Epidermal melanocyte (primary cell): ENCODE results near the gene OSTN.
"Not testable (repeated sequence)": the region's sequence is repeated elsewhere in the genome, so short reads cannot be mapped to it uniquely, and the experiment has no call there.

Experiments used
- DNase-seq: peaks from one replicate; pipeline ENCODE4 v3.0.0; 2011; ENCODE audit warnings: low spot score; ENCODE audit not compliant: insufficient read length

Gene OSTN, protein sequence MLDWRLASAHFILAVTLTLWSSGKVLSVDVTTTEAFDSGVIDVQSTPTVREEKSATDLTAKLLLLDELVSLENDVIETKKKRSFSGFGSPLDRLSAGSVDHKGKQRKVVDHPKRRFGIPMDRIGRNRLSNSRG

DNA sequence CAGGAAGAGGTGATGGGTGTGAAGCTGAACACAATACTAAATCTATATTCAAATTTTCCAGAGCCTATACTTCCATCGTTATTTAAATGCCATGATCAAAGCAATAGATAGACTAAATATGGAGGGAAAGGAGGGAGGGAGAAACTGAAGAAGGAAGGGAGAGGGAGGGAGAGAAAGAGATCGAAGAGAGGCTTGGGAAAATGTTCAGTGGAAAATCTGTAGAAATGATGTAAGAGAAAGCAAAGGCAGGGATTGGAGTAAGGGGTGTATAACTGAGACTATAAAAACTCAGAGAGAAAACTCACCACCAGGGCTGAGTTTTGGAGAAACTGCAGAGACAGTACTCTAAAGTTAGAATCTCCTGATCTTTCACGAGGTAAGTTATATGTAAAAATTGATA, at the start of gene OSTN:
OSTN (plus strand) TSS at position 310 of the 400 bp plus-strand sequence. CDS start 13,292 bp downstream, outside the sequence.
- DNase-seq = no peak

DNA sequence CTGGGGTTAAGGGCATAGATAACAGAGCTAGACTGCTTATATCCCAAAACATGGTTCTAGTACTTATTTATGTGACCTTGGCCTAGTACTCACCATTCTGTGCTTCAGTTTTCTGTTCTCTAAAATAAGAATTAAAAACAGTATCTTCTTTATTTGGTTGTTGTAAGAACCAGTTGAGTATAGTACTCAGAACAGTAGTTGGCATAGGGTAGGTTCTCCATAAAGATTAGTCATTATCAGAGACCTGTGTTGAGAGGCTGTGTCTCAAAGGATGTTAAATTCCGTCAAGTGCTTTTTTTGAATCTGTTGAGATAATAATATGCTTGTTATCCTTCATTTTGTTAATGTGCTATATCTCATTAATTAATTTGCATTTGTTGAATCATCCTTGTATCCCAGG, 47.4 kb upstream of the OSTN start:
- no peak for DNase-seq

DNA sequence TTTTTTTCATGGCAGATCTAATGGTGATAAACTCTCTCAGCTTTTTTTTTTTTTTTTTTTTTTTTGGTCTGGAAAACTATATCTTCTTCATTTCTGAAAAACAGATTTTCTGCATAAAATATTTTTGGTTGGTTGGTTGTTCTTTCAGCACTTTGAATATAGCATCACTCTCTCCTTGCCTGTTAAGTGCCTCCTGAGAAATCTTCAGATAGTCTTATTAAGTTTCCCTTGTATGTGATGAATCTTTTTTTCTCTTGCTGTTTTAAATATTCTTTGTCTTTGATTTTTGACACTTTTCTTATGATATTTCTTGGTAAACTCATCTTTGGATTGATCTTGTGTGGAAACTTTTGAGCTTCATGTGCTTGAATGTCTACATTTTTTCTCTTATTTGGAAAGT, 44.2 kb upstream of the OSTN start:
- no peak for DNase-seq

DNA sequence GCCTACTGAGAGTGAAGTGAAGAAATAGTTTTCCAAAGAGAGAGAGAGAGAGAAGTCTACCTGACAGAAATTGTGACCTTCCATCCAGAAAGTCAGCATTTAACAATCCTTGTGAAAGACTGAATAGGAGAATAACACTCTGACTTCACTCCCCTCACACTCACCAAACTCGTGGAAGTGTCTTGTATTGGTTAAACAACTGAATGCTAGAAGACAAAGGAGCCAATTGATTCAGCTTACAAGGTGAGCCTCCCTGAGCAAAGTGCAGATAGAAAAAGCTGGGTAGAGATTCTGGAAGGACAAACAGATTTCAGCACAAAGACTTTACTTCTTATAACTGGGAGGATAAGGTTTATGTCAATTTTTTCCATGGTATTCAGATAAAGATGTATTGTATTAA, 40.8 kb upstream of the OSTN start:
- no peak for DNase-seq

DNA sequence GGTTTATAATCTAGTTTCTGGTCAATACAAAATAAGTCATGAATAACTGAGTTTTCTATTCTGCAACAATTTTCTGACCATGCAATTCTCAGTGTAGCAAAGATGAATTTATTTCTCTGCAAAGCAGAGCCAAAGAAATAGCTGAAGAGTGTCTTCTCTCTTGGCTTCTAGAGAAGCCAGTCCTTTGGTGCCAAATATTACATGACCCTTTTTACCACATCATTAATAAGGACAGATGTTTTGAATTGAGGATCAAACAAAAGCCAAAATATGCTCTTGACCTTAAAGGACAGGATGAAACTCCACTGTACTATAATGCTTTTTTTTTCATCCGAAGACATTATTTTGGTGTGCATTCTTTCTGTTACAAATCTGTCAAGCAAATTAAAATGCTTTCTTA, 40.2 kb upstream of the OSTN start:
- DNase-seq = no peak

DNA sequence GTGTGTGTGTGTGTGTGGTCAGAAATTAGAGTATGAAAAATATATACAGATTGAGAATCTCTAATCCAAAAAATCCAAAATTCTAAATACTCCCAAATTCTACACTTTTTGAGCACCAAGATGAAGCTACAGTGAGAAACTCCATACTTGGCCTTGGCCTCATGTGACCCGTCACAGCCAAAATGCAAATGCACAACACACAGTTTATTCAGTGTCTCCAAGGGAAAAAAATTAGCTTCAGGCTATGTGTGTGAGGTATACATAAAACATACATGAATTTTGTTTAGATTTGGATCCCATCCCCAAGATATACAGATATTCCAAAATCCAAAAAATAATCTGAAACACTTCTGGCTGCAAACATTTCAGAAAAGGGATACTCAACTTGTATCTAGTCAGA, 33.2 kb upstream of the OSTN start:
- no peak for DNase-seq

DNA sequence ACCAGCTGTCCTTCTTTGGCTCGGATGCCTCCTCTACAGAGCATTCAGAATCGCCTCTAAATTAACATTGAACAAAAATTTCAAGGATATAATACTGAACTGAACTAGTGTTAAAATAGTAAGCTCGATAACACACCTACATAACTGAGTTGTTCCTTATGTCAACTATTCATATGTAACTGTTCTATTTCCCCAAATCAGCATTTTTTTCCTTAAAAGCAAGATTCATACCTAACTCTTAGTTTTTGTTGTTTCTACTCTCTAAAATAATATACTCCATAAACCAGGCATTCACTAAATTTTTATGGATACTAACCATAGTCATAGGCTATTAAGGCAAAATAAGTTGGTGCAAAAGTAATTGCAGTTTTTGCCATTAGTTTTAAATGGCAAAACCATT, 32.7 kb upstream of the OSTN start:
- DNase-seq = no peak

DNA sequence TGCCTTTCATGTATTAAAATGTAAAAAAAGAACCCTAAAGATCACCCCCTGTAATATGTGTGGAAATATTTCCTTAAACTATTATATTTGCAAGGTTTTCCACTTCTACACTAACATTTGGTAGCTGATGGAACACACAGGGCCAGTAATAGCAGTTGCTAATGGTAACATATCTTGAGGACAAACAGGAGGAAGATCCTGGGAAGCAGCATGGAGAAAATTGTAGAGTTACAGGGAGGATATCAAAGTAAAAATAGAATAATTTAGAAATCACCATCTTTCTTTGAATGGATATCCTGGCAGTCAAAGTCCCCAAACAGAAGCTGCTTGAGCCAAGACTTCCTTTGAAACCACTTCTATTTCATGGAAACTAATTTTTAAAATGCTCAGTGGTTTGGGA, 29.5 kb upstream of the OSTN start:
- no peak for DNase-seq

DNA sequence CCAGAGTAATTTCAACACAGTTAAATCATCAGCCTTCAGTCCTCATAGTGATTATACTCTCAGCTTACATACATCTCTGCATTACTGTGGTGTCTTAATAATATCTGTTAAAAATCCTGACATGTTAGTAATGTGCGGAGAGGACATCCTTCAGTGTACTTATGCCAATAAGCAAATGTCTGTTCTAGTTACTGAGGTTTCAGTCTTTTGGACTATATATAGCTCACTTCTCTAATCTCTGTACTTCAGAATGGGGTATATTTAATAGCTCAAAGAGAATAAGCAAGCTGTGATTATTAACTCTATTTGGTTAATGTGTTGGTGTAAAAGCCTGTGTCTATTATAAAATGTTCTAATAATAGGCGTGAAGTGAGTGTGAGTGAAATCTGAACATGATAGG, 28.9 kb upstream of the OSTN start:
- DNase-seq = no peak

DNA sequence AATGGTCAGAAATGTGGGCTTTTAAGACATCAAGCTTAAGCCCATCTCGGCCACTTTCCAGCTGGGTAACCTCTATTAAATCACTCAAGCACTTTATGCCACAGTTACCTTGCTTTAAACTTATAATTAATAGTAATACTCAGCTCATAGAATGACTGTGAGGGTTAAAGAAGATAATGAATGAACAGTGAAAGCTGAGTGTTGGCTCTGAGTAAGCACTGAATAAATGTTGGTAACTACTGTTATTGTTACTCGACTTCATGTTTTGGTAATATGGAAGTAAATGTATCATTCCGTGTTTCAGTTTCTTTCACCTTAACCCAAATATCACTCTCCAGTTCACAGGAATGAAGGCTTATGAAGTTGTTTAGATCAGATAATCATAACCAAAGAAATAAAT, 23.9 kb upstream of the OSTN start:
- DNase-seq = no peak

DNA sequence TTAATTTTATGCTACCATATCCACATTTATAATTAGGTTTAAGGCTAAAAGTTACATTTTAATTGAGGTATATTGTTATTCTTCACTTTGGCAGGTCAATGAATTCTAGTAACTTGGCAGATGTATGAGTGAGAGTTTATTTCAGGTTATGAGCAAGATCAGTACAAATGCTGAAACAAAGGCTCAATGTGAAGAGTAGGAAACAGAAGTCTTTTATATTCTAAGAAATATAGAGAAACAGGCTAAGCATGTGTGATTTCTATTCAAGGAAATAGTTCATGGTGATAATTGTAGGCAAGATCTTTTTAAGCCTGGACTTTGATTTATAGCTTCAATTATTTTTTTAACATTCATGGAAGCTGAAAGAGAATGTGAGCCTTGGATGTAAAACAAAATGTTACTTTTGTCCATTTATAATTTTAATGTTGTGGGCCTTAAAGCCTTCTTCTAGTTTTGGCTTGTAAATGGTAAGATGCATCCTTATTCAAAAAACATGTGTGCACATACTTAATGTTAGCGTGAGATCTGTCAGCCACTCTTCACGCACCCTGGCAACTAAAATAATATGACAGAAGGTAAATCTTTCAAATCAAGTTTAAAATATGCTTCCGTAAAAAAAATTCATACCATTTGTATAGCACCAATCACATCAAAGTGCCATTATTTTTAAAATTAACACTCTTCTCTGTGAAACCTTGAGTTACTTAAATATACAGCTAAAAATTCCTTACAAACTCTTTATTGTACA, 22.8 kb upstream of the OSTN start:
- no peak for DNase-seq

DNA sequence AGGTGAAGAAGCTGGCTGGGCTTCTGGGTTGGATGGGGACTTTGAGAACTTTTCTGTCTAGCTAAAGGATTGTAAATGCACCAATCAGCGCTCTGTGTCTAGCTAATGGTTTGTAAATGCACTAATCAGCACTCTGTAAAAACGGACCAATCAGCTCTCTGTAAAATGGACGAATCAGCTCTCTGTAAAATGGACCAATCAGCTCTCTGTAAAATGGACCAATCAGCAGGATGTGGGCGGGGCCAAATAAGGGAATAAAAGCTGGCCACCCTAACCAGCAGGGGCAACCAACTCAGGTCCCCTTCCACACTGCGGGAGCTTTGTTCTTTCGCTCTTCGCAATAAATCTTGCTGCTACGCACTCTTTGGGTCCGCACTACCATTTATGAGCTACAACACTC, 13.7 kb upstream of the OSTN start:
- DNase-seq = not testable (repeated sequence)

DNA sequence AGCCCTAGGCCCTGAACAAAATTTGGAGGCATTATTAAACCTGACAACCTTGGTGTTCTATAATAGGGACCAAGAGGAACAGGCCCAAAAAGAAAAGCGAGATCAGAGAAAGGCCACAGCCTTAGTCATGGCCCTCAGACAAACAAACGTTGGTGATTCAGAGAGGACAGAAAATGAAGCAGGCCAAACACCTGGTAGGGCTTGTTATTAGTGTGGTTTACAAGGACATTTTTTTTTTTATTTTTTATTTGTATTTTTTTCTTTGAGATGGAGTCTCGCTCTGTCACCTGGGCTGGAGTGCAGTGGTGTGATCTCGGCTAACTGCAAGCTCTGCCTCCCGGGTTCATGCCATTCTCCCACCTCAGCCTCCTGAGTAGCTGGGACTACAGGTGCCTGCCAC, 10.8 kb upstream of the OSTN start:
- not testable (repeated sequence) for DNase-seq

DNA sequence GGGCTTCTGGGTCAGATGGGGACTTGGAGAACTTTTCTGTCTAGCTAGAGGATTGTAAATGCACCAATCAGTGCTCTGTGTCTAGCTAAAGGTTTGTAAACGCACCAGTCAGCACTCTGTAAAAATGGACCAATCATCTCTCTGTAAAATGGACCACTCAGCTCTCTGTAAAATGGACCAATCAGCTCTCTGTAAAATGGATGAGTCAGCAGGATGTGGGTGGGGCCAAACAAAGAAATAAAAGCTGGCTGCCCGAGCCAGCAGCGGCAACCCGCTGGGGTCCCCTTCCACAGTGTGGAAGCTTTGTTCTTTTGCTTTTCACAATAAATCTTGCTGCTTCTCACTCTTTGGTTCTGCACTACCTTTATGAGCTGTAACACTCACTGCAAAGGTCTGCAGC, 6.8 kb upstream of the OSTN start:
- DNase-seq = not testable (repeated sequence)

DNA sequence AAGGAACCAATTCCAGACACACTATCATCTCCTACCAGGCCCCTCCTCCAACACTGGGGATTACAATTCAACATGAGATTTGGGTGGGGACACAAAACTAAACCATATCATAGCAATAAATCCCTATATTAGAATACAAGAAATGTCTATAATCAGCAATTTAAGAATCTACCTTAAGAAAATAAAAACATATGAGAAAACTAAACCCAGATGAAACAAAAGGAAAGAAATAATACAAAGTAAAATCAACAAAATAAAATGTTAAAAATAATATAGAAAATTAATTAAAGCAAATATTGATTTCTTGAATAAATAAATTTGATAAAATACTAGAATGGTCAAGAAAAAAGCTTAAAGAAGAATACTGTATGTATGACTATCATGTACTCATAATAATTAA, 6.1 kb upstream of the OSTN start:
- DNase-seq = no peak

DNA sequence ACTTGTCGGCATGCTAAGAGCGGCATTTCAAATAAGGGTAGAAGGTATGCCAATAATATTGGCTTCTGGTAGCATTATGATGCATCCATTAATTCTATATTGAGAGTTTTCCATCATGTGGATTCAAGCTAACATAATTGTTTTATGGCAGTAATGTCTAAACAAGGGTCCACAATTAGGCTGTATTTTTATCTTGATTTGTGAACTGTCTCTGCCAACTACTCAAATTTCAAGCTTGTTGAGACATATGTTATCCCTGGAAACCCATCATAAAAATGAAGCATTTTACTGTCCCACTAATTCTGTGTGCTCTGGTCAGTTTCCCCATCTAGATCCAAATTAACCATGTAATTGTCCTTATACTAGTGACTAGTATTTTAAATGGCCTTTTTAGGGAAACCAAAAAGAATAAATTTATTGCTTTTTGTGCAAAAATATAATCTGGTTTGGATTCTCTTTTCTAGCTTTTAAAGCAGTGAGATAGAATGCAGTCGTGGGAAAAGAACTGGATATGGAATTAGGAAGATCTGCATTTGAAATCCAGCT, 1.2 kb upstream of the OSTN start:
- DNase-seq = no peak

DNA sequence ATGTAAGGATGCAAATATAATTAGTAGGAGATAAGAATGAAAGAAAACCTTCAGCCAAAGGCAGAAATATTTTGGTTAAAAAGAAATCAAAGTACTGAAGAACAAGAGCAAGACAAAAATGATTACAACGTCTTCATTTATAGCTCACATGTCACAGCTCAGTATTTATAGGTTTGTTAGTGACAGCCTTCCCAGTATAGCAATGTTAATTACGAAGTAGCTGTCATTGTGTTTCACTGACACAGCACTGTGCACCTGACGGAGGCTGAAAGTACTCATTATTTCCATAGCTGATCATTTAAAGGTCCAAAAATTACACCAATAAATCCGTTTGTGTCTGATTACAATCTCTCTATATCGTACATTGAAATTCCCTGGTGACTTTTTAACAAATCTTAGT, 561 bp upstream of the OSTN start:
- no peak for DNase-seq

DNA sequence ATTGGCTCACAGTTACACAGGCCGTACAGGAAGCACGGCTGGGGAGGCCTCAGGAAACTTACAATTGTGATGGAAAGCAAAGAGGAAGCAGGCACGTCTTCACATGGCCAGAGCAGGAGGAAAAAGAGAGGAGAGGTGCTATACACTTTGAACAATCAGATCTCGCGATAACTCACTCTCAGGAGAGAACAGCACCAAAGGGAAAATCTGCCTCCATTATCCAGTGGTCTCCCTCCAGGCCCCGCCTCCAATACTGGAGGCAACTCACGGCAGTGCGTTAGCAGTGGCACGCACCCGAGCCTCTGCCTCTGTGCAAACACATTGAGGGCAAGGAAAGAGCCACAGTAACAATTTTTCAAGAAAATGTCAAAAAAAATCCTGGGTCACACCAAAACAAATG, 11.0 kb downstream of the OSTN start:
- no peak for DNase-seq

DNA sequence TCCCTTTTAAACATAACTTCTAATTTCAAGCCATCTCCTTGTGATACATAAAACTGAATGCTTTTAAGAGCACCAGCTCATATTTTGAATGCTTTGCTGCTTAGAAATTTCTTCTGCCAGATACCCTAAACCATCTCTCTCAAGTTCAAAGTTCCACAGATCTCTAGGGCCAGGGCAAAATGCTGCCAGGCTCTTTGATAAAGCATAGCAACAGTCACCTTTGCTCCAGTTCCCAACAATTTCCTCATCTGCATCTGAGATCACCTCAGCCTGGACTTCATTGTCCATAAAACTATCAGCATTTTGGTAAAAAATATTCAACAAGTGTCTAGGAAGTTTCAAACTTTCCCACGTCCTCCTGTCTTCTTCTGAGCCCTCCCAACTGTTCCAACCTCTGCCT, 17.5 kb downstream of the OSTN start:
- DNase-seq = no peak

DNA sequence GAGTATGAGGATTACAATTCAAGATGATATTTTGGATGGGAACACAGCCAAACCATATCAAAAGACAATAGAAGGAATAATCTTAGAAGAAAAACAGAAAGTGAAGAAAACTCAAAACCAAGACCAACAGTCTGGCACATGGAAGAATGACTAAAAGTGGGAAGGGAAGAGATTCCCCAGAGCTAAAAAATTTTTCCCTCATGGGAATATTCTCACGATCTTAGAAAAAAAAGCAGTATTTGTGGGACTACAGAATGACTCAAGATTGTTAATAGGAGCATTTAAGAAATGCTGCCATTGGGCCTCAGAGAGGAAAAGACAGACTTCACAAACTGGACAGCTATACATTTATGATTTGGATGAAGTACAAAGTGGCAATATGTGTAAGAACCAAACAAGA, 18.3 kb downstream of the OSTN start:
- DNase-seq = no peak

DNA sequence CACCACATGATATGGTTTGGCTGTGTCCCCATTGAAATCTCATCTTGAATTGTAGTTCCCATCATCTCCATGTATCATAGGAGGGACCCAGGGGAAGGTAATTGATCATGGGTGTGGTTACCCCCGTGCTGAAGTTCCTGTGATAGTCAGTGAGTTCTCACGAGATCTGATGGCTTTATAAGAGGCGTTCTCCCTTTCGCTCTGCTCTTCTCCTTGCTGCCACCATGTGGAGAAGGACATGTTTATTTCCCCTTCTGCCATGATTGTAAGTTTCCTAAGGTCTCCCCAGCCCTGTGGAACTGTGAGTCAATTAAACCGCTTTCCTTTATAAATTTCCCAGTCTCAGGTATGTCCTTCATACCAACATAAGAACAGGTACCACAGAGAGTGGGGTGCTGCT, 21.9 kb downstream of the OSTN start:
- DNase-seq = no peak

DNA sequence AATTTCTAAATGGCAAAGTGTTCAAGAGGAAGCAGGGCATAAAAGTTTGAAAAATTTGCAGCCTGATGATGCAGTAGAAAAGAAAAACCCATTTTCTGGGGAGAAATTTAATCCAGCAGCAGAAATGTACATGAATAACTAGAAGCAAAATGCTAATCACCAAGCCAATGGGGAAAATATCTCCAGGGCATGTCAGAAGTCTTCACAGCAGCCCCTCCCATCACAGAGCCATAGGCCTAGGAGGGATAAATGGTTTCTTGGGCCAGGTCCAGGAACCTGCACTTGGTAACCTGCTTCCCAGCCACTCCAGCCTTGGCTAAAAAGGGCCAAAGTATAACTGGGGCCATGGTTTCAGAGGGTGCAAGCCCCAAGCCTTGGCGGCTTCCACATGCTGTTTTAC, 22.6 kb downstream of the OSTN start:
- no peak for DNase-seq

DNA sequence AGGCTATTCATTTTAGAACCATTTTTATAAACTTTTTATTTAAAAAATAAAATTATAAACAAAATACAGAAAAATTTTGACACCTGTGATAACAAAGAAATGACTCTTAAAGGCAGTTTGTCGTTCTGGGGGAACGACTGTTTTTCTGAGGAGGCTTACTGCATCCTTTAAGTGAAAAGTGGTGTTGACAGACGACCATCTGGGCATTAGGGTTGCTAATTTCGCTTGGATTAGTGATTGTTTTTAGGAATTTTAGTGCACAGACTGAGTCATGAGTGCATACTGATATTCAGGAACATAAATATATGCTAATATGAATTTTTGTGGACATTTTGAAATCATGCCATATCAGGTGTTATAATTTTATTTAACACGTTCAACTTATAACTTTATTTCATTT, 28.5 kb downstream of the OSTN start:
- DNase-seq = no peak
